GM18502 (cell line): Measurements from ENCODE around the gene MOCS1.

Source experiments
- ATAC-seq: cut with Tn5 transposase; IDR thresholded peaks from one replicate; pipeline ENCODE4 v1.9.1; 2021; ENCODE audit warnings: mild to moderate bottlenecking; ENCODE audit not compliant: unreplicated experiment, poor library complexity

Gene MOCS1

GRCh38 chr6:39905640-39905975, 28.7 kb downstream of the MOCS1 start:
- ATAC-seq: no peak

GRCh38 chr6:39904946-39905639, 29.2 kb downstream of the MOCS1 start:
- ATAC-seq: no peak

GRCh38 chr6:39903656-39904055, 30.6 kb downstream of the MOCS1 start:
- no peak for ATAC-seq

GRCh38 chr6:39902786-39903465, 31.3 kb downstream of the MOCS1 start:
- ATAC-seq: no peak

- no peak for ATAC-seq
Observed at GRCh38 chr6:39902136-39902535, 32.1 kb downstream of the MOCS1 start.

- no peak for ATAC-seq
Observed at GRCh38 chr6:39901670-39902069, 32.6 kb downstream of the MOCS1 start.

- no peak for ATAC-seq
Observed at GRCh38 chr6:39901116-39901655, 33.1 kb downstream of the MOCS1 start.

- ATAC-seq: no peak
Observed at GRCh38 chr6:39899554-39900295, 34.5 kb downstream of the MOCS1 start.

GRCh38 chr6:39898625-39899024, 35.6 kb downstream of the MOCS1 start:
- ATAC-seq: no peak

GRCh38 chr6:39897698-39898097, 36.6 kb downstream of the MOCS1 start:
- ATAC-seq: no peak

- no peak for ATAC-seq
Observed at GRCh38 chr6:39896701-39897100, 37.6 kb downstream of the MOCS1 start.

- ATAC-seq: no peak
Observed at GRCh38 chr6:39893286-39893685, 41.0 kb downstream of the MOCS1 start.

- no peak for ATAC-seq
Observed at GRCh38 chr6:39892490-39893129, 41.7 kb downstream of the MOCS1 start.

- no peak for ATAC-seq
Observed at GRCh38 chr6:39891976-39892375, 42.3 kb downstream of the MOCS1 start.

GRCh38 chr6:39891353-39891752, 42.9 kb downstream of the MOCS1 start:
- ATAC-seq: no peak

- ATAC-seq: no peak
Observed at GRCh38 chr6:39889229-39889628, 45.0 kb downstream of the MOCS1 start.

- ATAC-seq: no peak
Observed at GRCh38 chr6:39887692-39888450, 46.4 kb downstream of the MOCS1 start.

- no peak for ATAC-seq
Observed at GRCh38 chr6:39886871-39887270, 47.4 kb downstream of the MOCS1 start.

- no peak for ATAC-seq
Observed at GRCh38 chr6:39885691-39886090, 48.6 kb downstream of the MOCS1 start.

GRCh38 chr6:39884696-39885095, 49.6 kb downstream of the MOCS1 start:
- no peak for ATAC-seq
